T-helper 1 cell treated with Interleukin-12 subunit alpha and Interleukin-12 subunit beta and Interleukin-4 antibody, amounts not matched to agents 30 μg/mL and 1 μg/mL, for 36 hours (primary cell): ENCODE measurements around the gene AMPD3.

Source experiments
- H3K27ac Mint-ChIP-seq: one replicate; pipeline ENCODE4 v1.8.0; 2021; ENCODE audit warnings: mild to moderate bottlenecking, mixed read lengths
- H3K27me3 Mint-ChIP-seq: one replicate; pipeline ENCODE4 v1.8.0; 2021; ENCODE audit warnings: low read depth, mixed read lengths
- H3K36me3 Mint-ChIP-seq: one replicate; pipeline ENCODE4 v1.8.0; 2021; ENCODE audit warnings: low read depth, mixed read lengths
- H3K4me1 Mint-ChIP-seq: one replicate; pipeline ENCODE4 v1.8.0; 2021; ENCODE audit warnings: low read depth, mixed read lengths
- H3K4me3 Mint-ChIP-seq: one replicate; pipeline ENCODE4 v1.8.0; 2021; ENCODE audit warnings: mild to moderate bottlenecking, moderate library complexity, mixed read lengths
- H3K9me3 Mint-ChIP-seq: one replicate; pipeline ENCODE4 v1.8.0; 2021; ENCODE audit warnings: mixed read lengths

Gene AMPD3

GRCh38 chr11:10443721-10444235 lies 11.3 kb upstream of the AMPD3 start:
- peaks cover 9% of the 10 kb centered on the region for H3K27me3 Mint-ChIP-seq
- H3K27ac Mint-ChIP-seq: no peak overlapping the region
- no peak overlapping the region for H3K4me3 Mint-ChIP-seq
- no peaks in the 10 kb centered on the region for H3K9me3 Mint-ChIP-seq
- peaks cover 20% of the 10 kb centered on the region for H3K4me1 Mint-ChIP-seq
- H3K36me3 Mint-ChIP-seq: no peaks in the 10 kb centered on the region

GRCh38 chr11:10444725-10445315 lies 10.2 kb upstream of the AMPD3 start:
- peaks cover 16% of the 10 kb centered on the region for H3K27me3 Mint-ChIP-seq
- H3K4me1 Mint-ChIP-seq: peaks cover 24% of the 10 kb centered on the region
- no peaks in the 10 kb centered on the region for H3K36me3 Mint-ChIP-seq
- no peak overlapping the region for H3K27ac Mint-ChIP-seq
- no peaks in the 10 kb centered on the region for H3K9me3 Mint-ChIP-seq
- H3K4me3 Mint-ChIP-seq: no peak overlapping the region

GRCh38 chr11:10447445-10447844 lies 7.6 kb upstream of the AMPD3 start:
- Mint-ChIP-seq H3K27ac (no peak overlapping the region), H3K4me1 (peaks cover 30% of the 10 kb centered on the region), H3K9me3 (no peaks in the 10 kb centered on the region), H3K27me3 (peaks cover 30% of the 10 kb centered on the region), H3K36me3 (peaks cover 3% of the 10 kb centered on the region), H3K4me3 (no peak overlapping the region)

GRCh38 chr11:10450462-10451425 lies 4.3 kb upstream of the AMPD3 start:
- peak overlapping the region; percentile 81 for H3K27ac Mint-ChIP-seq
- H3K9me3 Mint-ChIP-seq: no peaks in the 10 kb centered on the region
- H3K4me3 Mint-ChIP-seq: peak overlapping the region; percentile 83
- peaks cover 3% of the 10 kb centered on the region for H3K36me3 Mint-ChIP-seq
- H3K27me3 Mint-ChIP-seq: peaks cover 30% of the 10 kb centered on the region
- peaks cover 47% of the 10 kb centered on the region for H3K4me1 Mint-ChIP-seq

- peak overlapping the region; percentile 75 for H3K27ac Mint-ChIP-seq
- peaks cover 54% of the 10 kb centered on the region for H3K4me1 Mint-ChIP-seq
- H3K4me3 Mint-ChIP-seq: peak overlapping the region; percentile 82
- peaks cover 3% of the 10 kb centered on the region for H3K36me3 Mint-ChIP-seq
- H3K9me3 Mint-ChIP-seq: no peaks in the 10 kb centered on the region
- peaks cover 30% of the 10 kb centered on the region for H3K27me3 Mint-ChIP-seq
Observed at GRCh38 chr11:10451426-10452116, 3.5 kb upstream of the AMPD3 start.

GRCh38 chr11:10452211-10452767 lies 2.8 kb upstream of the AMPD3 start:
- peaks cover 30% of the 10 kb centered on the region for H3K27me3 Mint-ChIP-seq
- H3K27ac Mint-ChIP-seq: no peak overlapping the region
- H3K36me3 Mint-ChIP-seq: peaks cover 4% of the 10 kb centered on the region
- H3K9me3 Mint-ChIP-seq: no peaks in the 10 kb centered on the region
- peaks cover 56% of the 10 kb centered on the region for H3K4me1 Mint-ChIP-seq
- H3K4me3 Mint-ChIP-seq: peak overlapping the region; percentile 82

GRCh38 chr11:10453261-10453660 lies 1.8 kb upstream of the AMPD3 start:
- peaks cover 4% of the 10 kb centered on the region for H3K36me3 Mint-ChIP-seq
- H3K4me3 Mint-ChIP-seq: no peak overlapping the region
- no peaks in the 10 kb centered on the region for H3K9me3 Mint-ChIP-seq
- H3K27me3 Mint-ChIP-seq: peaks cover 27% of the 10 kb centered on the region
- H3K27ac Mint-ChIP-seq: no peak overlapping the region
- H3K4me1 Mint-ChIP-seq: peaks cover 57% of the 10 kb centered on the region

- no peaks in the 10 kb centered on the region for H3K9me3 Mint-ChIP-seq
Observed at GRCh38 chr11:10455637-10456487, 798 bp downstream of the AMPD3 start.

GRCh38 chr11:10456519-10456918 lies 1.5 kb downstream of the AMPD3 start:
- H3K4me1 Mint-ChIP-seq: peaks cover 63% of the 10 kb centered on the region

More at GRCh38 chr11:10455637-10456487, 798 bp downstream of the AMPD3 start:
- peaks cover 12% of the 10 kb centered on the region for H3K36me3 Mint-ChIP-seq
- peaks cover 11% of the 10 kb centered on the region for H3K27me3 Mint-ChIP-seq
- peak overlapping the region; percentile 92 for H3K27ac Mint-ChIP-seq
- H3K4me1 Mint-ChIP-seq: peaks cover 67% of the 10 kb centered on the region
- peak overlapping the region; percentile 94 for H3K4me3 Mint-ChIP-seq

GRCh38 chr11:10457901-10458300 lies 2.8 kb downstream of the AMPD3 start:
- H3K4me3 Mint-ChIP-seq: peak overlapping the region; percentile 94
- peak overlapping the region; percentile 67 for H3K27ac Mint-ChIP-seq
- no peaks in the 10 kb centered on the region for H3K9me3 Mint-ChIP-seq
- H3K27me3 Mint-ChIP-seq: no peaks in the 10 kb centered on the region
- peaks cover 56% of the 10 kb centered on the region for H3K4me1 Mint-ChIP-seq
- peaks cover 23% of the 10 kb centered on the region for H3K36me3 Mint-ChIP-seq

More at GRCh38 chr11:10456519-10456918, 1.5 kb downstream of the AMPD3 start:
- Mint-ChIP-seq H3K27ac (peak overlapping the region; percentile 92), H3K36me3 (peaks cover 11% of the 10 kb centered on the region), H3K4me3 (peak overlapping the region; percentile 94), H3K9me3 (no peaks in the 10 kb centered on the region), H3K27me3 (peaks cover 7% of the 10 kb centered on the region)

GRCh38 chr11:10459029-10459970 lies 4.2 kb downstream of the AMPD3 start:
- Mint-ChIP-seq H3K4me1 (peaks cover 50% of the 10 kb centered on the region), H3K36me3 (peaks cover 35% of the 10 kb centered on the region), H3K27ac (peak overlapping the region; percentile 94), H3K4me3 (peak overlapping the region; percentile 78), H3K9me3 (no peaks in the 10 kb centered on the region), H3K27me3 (no peaks in the 10 kb centered on the region)

GRCh38 chr11:10460611-10461275 lies 5.7 kb downstream of the AMPD3 start:
- Mint-ChIP-seq H3K4me3 (no peak overlapping the region), H3K9me3 (peaks cover 3% of the 10 kb centered on the region), H3K36me3 (peaks cover 44% of the 10 kb centered on the region), H3K27ac (peak overlapping the region; percentile 37), H3K27me3 (no peaks in the 10 kb centered on the region), H3K4me1 (peaks cover 39% of the 10 kb centered on the region)
